Right cardiac atrium (tissue), 5 donors: ENCODE results near the gene TMEM240. TPM values are rescaled to one million over a fixed set of nuclear protein-coding genes. Genes with fewer than 3 reads are reported as not detected.
"Not testable (repeated sequence)": the region's sequence is repeated elsewhere in the genome, so short reads cannot be mapped to it uniquely, and the experiment has no call there.

ENCODE experiments used
- ATAC-seq, 2 donors: fragments of 200-7000 bp; cut with Tn5 transposase; one replicate each; pipeline versions ENCODE4 v1.8.0 to v1.9.1; 2020; ENCODE audit warnings: moderate library complexity in 2 of 2, mild to moderate bottlenecking in 1 of 2
- DNase-seq, 3 donors: peaks; one replicate each; pipeline ENCODE4 v3.0.0-alpha.2; 2020
- H3K27ac ChIP-seq: one replicate; pipeline ENCODE4 v1.5.1; 2013; ENCODE audit warnings: mild to moderate bottlenecking, low read length, control low read depth, moderate library complexity
- H3K27me3 ChIP-seq: one replicate; pipeline ENCODE4 v1.6.1; 2013; ENCODE audit not compliant: control insufficient read depth, insufficient read depth
- H3K4me1 ChIP-seq: one replicate; pipeline ENCODE4 v1.6.1; 2013; ENCODE audit warnings: low read length; ENCODE audit not compliant: control insufficient read depth, insufficient read depth
- H3K4me3 ChIP-seq: one replicate; pipeline ENCODE4 v1.5.1; 2013; ENCODE audit warnings: low read length, control low read depth
- H3K9me3 ChIP-seq: one replicate; pipeline ENCODE4 v1.6.1; 2013; ENCODE audit warnings: low read length; ENCODE audit not compliant: control insufficient read depth
- WGBS: extraction: QIAGEN DNeasy Blood & Tissue Kit; methylation state at CpG from one replicate; pipeline ENCODE4 v1.1.7; 2013; 5-methylcytosine and 5-hydroxymethylcytosine counted together
- intact Hi-C, 4 donors: fragments of 100-400 bp; cut with DNase I; formaldehyde crosslinking; loops; one replicate each; pipeline versions ENCODE4 v1.11.0 to v1.14.0; 2022 to 2023
- polyA plus RNA-seq: library from polyadenylated mRNA; stranded (reverse); fragments of 200-250 nt; gene quantifications from one replicate; pipeline ENCODE4 v1.2.3, GENCODE V29; 2013
- total RNA-seq, 4 donors: library from RNA; stranded (reverse); fragmentation: NEBNext Ultra II Directional; extraction: Animal tissue kit (Norgen Biotek cat#: 25700); gene quantifications; one replicate each; pipeline ENCODE4 v1.2.1, GENCODE V29; 2021
- donor health status: healthy with polysubstance abuse.
- donor health status: DM: no; HTN: yes; CAD: no.
- donor health status: DM: no; HTN: no; CAD: no.
- donor health status: DM: no; HTN: yes; CAD: no; lungs with severe emphysema.
- donor health status: DM: yes; HTN: yes; CAD: no.

Gene TMEM240
- total and polyA plus RNA-seq, 5 donors: 7.3 to 10.4 (median 8.0) TPM

- H3K27ac ChIP-seq, H3K4me1 ChIP-seq, H3K9me3 ChIP-seq, H3K4me3 ChIP-seq, intact Hi-C loops, H3K27me3 ChIP-seq, ATAC-seq: not testable (repeated sequence)
- peak in 1 of 3 donors; percentile 29 for DNase-seq
- WGBS: 94% methylated on average over 31 of the region's 31 CpGs
Measured at GRCh38 chr1:1485755-1486317, 54.6 kb downstream of the TMEM240 start.

- WGBS: 92% methylated on average over 42 of the region's 46 CpGs
- peak in 1 of 3 donors; percentile 29 for DNase-seq
- intact Hi-C loops: not testable (repeated sequence)
Measured at GRCh38 chr1:1484976-1485750, 55.3 kb downstream of the TMEM240 start.

More at GRCh38 chr1:1484976-1485750, 55.3 kb downstream of the TMEM240 start:
- H3K27me3 ChIP-seq, H3K4me3 ChIP-seq, H3K27ac ChIP-seq, H3K4me1 ChIP-seq, H3K9me3 ChIP-seq, ATAC-seq: not testable (repeated sequence)

Other genes with a start within 250 kb of the TMEM240 start
- 10 to 100 TPM; 33.1 to 61.8 (median 42.8) TPM for gene ACAP3, start 232.7 kb downstream of the TMEM240 start, total RNA-seq
- 37.4 TPM for gene ACAP3, start 232.7 kb downstream of the TMEM240 start, polyA plus RNA-seq
- 10 to 100 TPM; 11.3 to 14.1 (median 12.5) TPM for gene PUSL1, start 232.0 kb downstream of the TMEM240 start, total RNA-seq
- 13.1 TPM for gene PUSL1, start 232.0 kb downstream of the TMEM240 start, polyA plus RNA-seq
- 10 to 100 TPM; 53.1 to 61.7 (median 58.7) TPM for gene INTS11, start 216.0 kb downstream of the TMEM240 start, total RNA-seq
- 70.3 TPM for gene INTS11, start 216.0 kb downstream of the TMEM240 start, polyA plus RNA-seq
- gene CPTP, start 215.8 kb downstream of the TMEM240 start, total RNA-seq: 10 to 100 TPM; 24.0 to 29.0 (median 27.0) TPM
- 53.9 TPM for gene CPTP, start 215.8 kb downstream of the TMEM240 start, polyA plus RNA-seq
- gene TAS1R3, start 209.3 kb downstream of the TMEM240 start, total RNA-seq: under 1 TPM; 0.33 to 0.51 (median 0.38) TPM
- gene TAS1R3, start 209.3 kb downstream of the TMEM240 start, polyA plus RNA-seq: 0.66 TPM
- gene DVL1, start 191.2 kb downstream of the TMEM240 start, total RNA-seq: 10 to 100 TPM; 64.4 to 87.4 (median 66.3) TPM
- 70.0 TPM for gene DVL1, start 191.2 kb downstream of the TMEM240 start, polyA plus RNA-seq
- gene MXRA8, start 182.1 kb downstream of the TMEM240 start, total RNA-seq: 10 to 100 TPM; 21.9 to 38.8 (median 36.3) TPM
- gene MXRA8, start 182.1 kb downstream of the TMEM240 start, polyA plus RNA-seq: 39.5 TPM
- 100 to 1,000 TPM; 175 to 210 (median 188) TPM for gene AURKAIP1, start 165.4 kb downstream of the TMEM240 start, total RNA-seq
- gene AURKAIP1, start 165.4 kb downstream of the TMEM240 start, polyA plus RNA-seq: 331 TPM
- gene CCNL2, start 141.3 kb downstream of the TMEM240 start, total RNA-seq: 10 to 100 TPM; 61.2 to 83.1 (median 67.2) TPM
- 81.7 TPM for gene CCNL2, start 141.3 kb downstream of the TMEM240 start, polyA plus RNA-seq
- gene MRPL20, start 133.3 kb downstream of the TMEM240 start, total RNA-seq: 100 to 1,000 TPM; 121 to 144 (median 132) TPM
- 190 TPM for gene MRPL20, start 133.3 kb downstream of the TMEM240 start, polyA plus RNA-seq
- 1 to 10 TPM; 1.6 to 3.6 (median 2.9) TPM for gene ANKRD65, start 119.3 kb downstream of the TMEM240 start, total RNA-seq
- gene ANKRD65, start 119.3 kb downstream of the TMEM240 start, polyA plus RNA-seq: 4.5 TPM
- 10 to 100 TPM; 25.0 to 38.6 (median 25.6) TPM for gene VWA1, start 104.9 kb downstream of the TMEM240 start, total RNA-seq
- gene VWA1, start 104.9 kb downstream of the TMEM240 start, polyA plus RNA-seq: 17.3 TPM
- 1 to 10 TPM; 1.3 to 3.4 (median 2.2) TPM for gene ATAD3C, start 90.9 kb downstream of the TMEM240 start, total RNA-seq
- gene ATAD3C, start 90.9 kb downstream of the TMEM240 start, polyA plus RNA-seq: 0.52 TPM
- 10 to 100 TPM in 1 of 4 donors, 1 to 10 TPM in 3; 5.6 to 11.4 (median 8.8) TPM for gene ATAD3B, start 68.9 kb downstream of the TMEM240 start, total RNA-seq
- 8.3 TPM for gene ATAD3B, start 68.9 kb downstream of the TMEM240 start, polyA plus RNA-seq
- 10 to 100 TPM; 13.6 to 20.1 (median 15.7) TPM for gene ATAD3A, start 28.5 kb downstream of the TMEM240 start, total RNA-seq
- 16.7 TPM for gene ATAD3A, start 28.5 kb downstream of the TMEM240 start, polyA plus RNA-seq
- 100 to 1,000 TPM; 112 to 115 (median 113) TPM for gene SSU72, start 34.2 kb upstream of the TMEM240 start, total RNA-seq
- gene SSU72, start 34.2 kb upstream of the TMEM240 start, polyA plus RNA-seq: 130 TPM
- gene FNDC10, start 59.5 kb upstream of the TMEM240 start, total RNA-seq: under 1 TPM; 0.47 to 0.97 (median 0.80) TPM
- 0.68 TPM for gene FNDC10, start 59.5 kb upstream of the TMEM240 start, polyA plus RNA-seq
- 10 to 100 TPM; 49.5 to 77.8 (median 65.5) TPM for gene MIB2, start 74.9 kb upstream of the TMEM240 start, total RNA-seq
- 52.5 TPM for gene MIB2, start 74.9 kb upstream of the TMEM240 start, polyA plus RNA-seq
- gene MMP23B, start 91.5 kb upstream of the TMEM240 start, total RNA-seq: 10 to 100 TPM; 18.7 to 22.4 (median 19.9) TPM
- 15.8 TPM for gene MMP23B, start 91.5 kb upstream of the TMEM240 start, polyA plus RNA-seq
- gene CDK11B, start 118.4 kb upstream of the TMEM240 start, total RNA-seq: 10 to 100 TPM; 18.8 to 20.6 (median 19.7) TPM
- gene CDK11B, start 118.4 kb upstream of the TMEM240 start, polyA plus RNA-seq: 27.0 TPM
- gene SLC35E2B, start 152.2 kb upstream of the TMEM240 start, total RNA-seq: 10 to 100 TPM; 16.9 to 29.5 (median 26.2) TPM
- gene SLC35E2B, start 152.2 kb upstream of the TMEM240 start, polyA plus RNA-seq: 14.3 TPM
- 10 to 100 TPM; 16.9 to 25.4 (median 21.8) TPM for gene CDK11A, start 183.7 kb upstream of the TMEM240 start, total RNA-seq
- gene CDK11A, start 183.7 kb upstream of the TMEM240 start, polyA plus RNA-seq: 21.6 TPM
- gene NADK, start 237.8 kb upstream of the TMEM240 start, total RNA-seq: 10 to 100 TPM; 31.8 to 42.8 (median 38.2) TPM
- 25.5 TPM for gene NADK, start 237.8 kb upstream of the TMEM240 start, polyA plus RNA-seq